HG02938 (cell line): ENCODE results near the gene SLC2A2.

Source experiments
- ATAC-seq: cut with Tn5 transposase; IDR thresholded peaks from one replicate; pipeline ENCODE4 v1.9.1; 2021; ENCODE audit warnings: mild to moderate bottlenecking, moderate library complexity; ENCODE audit not compliant: unreplicated experiment

The SLC2A2 gene

DNA sequence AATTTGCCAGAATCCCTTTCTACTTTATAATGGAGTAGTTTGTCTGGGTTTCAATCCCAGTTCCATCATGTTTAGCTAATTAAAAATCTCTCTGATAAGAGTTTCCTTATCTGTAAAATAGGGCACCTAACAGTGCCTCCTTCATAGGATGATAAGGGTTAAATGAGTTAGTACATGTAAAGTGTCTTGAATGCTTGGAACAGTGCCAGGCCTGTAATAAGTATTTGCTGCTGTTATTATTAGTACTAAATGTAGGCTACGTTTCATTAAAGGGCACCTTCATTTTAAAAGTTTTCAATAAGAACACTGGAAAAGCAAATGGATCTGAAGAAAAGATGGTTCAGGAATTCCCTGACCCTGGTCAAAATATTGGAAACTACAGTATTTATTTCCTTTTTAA is 11.8 kb upstream of the SLC2A2 start:
- ATAC-seq: no peak

- ATAC-seq: no peak
Observed at GRCh38 chr3:171028779-171029232, 2.3 kb upstream of the SLC2A2 start.

DNA sequence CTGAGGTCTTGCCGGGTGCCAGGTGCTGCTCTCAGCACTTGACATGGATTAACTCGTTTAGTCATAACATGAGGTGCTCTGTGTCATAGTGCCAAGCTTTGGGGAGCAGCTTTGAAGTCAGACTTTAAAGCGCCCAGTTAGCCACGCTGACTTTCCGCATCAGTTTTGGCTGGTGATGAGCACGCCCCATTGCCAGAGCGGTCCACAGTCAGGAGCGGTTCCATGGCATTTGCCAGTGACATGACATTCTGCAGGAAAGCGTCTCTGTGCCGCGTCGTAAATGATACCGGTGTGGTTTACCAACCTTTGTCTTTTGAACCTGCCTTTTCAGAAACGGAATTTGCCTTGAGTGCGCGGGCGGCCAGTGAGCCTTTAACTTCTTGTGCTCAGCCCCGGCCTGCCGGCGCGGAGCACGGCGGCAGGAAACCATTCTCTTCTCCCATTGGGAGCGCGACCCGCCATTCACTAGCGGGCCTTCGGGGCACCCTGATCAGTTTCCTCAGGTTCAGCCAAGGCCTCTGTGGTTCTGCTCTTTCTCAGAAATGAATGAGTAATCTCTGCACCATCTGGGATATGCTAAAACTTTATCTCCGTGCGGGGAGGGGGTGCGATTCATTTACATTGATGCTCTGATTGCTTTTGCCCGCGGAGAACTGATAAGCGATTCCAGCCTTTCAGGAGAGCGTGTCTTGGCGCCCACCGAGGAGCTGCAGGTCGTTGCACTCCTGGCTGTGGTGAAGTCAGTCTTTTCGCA is 1.7 kb upstream of the SLC2A2 start:
- ATAC-seq: peak; percentile 64

GRCh38 chr3:171023566-171023965 is 3.0 kb downstream of the SLC2A2 start:
- no peak for ATAC-seq

DNA sequence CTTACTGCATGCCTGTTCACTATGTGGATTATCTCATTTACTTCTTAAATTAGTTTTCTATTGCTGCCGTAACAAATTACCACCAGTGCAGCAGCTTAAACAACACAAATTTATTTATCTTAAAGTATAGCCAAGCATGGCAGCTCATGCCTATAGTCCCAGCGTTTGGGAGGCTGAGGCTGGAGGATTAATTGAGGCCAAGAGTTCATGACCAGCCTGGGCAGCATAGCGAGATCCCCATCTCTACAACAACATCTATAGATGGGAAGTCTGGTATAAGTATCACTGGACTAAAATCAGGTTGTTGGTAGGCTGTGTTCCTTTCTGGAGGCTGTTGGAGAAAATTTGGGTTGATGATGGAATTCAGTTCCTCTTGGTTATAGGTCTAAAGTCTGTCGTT is 5.1 kb downstream of the SLC2A2 start:
- no peak for ATAC-seq

DNA sequence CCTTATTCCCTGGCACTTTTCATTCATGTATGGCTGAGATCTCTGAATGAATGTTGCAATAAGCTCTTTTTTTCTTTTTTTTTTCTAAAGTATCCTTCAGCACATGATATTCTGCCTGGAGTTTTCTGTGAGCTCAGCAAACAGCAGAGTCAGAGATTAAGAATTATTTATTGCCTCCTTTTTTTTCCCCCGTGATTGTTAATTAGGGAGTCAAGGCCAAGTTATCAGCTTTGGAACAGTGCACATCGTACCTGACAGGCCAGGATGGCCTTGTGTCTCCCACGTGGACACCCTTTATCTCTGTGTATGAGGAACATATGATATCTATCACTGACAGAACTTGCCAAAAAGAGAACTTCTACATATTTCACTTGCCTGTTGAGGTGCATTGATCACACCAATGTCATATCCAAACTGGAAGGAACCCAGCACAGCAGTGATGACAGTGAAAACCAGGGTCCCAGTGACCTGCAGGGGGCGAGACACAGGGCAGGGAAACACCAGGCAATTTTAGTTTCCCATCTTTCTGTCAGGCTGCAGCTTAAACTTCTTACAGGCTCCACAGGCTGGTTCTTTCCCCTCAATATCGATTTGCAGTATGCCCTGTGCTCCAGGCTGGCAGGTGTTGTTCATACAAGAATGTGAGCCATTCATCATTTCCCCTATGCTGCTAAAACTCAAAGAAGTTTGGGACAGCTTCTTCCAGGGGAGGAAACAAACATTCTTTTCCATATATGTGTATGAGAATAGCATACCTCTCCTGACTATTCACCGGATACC is 8.2 kb downstream of the SLC2A2 start:
- no peak for ATAC-seq

DNA sequence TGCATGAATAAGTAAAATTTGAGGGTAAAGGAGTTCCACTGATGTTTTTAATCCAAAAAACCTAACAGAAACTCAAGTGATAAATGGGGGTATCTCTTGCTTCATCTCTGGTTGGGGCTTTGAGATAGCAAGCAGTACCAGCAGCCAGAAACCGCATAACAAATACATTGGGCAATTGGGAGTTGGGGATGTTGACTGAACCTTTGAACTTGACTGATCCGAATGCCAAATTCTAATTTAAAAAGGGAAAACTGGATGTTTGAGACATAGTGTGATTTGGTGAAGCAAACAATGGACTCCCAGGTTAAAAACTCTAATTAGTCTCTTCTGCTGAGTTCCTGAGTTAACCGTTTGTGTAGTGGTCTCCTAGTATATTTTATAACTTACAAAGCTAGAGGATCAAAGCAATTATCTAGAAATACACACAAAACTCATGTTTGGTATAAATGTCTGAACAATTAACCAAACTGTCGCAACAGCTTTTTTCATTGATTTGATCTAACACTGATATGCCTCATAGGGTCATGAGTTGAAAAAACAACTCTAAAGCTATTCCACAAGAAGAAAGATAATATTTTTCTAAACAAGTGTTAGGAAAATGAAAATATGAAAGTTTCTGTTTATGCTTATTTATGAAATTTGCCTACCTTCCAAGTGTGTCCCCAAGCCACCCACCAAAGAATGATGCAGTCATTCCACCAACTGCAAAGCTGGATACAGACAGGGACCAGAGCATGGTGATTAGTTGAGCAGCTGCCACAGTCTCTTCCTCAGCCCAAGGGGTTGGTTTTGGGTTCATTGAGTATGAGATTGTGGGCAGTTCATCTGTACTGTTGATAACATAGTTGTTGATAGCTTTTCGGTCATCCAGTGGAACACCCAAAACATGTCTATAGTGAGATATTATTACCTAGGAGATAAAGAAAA is 12.4 kb downstream of the SLC2A2 start:
- ATAC-seq: no peak

GRCh38 chr3:171011873-171012336 is 14.6 kb downstream of the SLC2A2 start:
- no peak for ATAC-seq

- no peak for ATAC-seq
Observed at GRCh38 chr3:171011109-171011872, 15.2 kb downstream of the SLC2A2 start.

- no peak for ATAC-seq
Observed at GRCh38 chr3:171007316-171007715, 19.2 kb downstream of the SLC2A2 start.

DNA sequence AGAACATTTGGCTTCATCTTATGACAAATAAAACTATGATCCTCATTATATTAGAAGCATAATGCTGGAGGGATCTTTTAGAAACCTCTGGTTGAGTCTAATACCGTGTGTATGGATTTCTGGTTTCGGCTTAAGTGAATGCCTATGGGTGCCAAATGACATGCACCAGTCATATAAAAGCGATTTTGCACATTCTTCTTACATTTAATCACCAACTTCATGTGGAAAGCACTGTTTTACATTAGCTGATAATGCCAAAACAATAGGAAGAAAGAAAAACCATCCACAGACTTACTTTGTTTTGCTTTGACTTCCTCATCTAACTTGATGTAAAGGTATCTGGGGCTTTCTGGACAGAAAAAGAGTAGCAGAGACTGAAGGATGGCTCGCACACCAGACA is 20.9 kb downstream of the SLC2A2 start:
- no peak for ATAC-seq

DNA sequence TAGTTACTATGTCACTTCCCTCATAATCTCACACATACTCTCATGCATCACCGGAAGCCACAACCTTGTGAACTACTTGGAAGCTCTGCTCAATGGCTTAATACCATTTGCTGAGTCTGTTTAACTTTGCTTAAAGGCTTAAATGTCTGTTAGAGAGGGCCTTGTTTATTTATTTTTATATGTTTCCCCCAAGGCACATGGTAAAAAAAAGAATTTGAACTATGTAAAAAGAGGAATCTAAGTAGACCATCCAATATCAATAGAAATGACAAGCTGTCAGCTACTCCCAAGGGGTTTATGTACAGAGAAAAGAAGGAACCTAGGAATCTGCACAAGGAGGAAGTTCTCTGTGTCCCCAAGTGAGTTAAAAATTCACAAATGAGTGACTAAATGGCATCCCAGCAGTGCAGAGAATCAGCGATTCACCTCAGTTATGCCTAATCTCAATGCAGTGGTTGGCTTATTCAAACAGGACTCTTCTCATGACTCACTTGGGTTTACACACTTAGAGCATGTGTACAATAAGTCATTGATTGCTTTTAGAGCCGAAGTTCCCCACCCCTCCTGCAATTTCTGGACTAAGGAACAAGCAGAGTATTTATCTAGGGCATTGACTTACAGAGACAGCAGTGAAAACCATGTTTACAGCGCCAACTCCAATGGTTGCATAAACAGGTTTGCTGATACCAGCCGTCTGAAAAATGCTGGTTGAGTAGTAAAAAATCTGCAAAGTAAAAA is 24.4 kb downstream of the SLC2A2 start:
- ATAC-seq: no peak

GRCh38 chr3:171001250-171001893 is 25.1 kb downstream of the SLC2A2 start:
- no peak for ATAC-seq

DNA sequence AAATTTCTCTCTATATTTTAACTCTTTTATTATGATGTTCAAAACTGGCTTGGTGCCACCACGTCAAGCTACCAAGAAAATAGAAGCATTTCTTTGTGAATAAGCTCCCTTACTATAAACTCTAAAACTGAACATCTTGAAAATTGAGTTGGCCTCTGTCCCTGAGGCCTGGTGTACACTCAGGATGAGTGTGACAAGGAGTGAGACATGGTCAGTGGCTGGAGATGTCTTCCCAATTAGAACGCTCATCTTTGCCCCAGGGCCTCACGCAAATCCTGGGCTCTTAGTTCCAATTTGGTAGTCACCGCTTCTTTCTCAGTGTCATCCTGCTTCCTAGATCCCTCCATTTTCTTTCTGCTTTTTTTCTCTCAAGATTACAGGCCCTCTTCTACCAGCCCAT is 26.2 kb downstream of the SLC2A2 start:
- no peak for ATAC-seq

- ATAC-seq: no peak
Observed at GRCh38 chr3:170999737-171000242, 26.7 kb downstream of the SLC2A2 start.

DNA sequence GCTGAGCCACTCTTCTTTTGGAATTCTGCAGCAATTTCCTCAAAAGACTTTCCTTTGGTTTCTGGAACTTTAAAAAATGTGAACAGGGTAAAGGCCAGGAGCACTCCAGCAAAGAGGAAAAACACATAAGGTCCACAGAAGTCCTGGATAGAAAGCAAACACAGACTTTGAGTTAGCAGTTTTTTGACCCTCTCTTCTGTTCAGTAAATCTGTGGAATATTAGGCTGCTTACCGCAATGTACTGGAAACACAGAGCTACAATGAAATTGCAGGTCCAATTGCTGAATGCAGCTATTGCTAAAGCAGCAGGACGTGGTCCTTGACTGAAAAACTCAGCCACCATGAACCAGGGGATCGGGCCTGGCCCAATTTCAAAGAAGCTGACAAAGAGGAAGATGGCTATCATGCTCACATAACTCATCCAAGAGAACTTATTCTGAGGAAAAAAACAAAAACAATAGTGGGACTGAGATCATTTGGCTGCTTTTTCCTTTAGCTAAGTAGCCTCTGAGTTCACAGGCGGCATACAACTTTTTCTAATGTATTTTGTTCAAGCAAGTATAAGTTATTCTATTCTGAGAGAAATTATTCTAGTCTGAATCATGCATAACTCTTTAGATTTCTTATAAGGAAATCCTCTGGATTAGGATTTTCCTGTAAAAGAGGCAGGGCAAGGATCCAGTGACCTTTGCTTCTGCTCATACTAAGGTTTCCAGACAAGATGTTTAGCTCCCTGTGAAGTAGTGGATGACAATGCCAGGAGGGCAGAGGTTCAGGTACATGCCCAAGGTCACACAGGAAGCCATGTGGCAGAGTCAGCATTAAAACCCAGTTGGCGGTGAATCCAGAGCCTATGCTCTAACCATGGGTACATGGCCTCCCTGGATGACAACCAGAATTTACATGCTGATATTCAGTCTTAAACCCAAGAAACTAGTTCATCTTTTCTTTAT is 28.3 kb downstream of the SLC2A2 start:
- no peak for ATAC-seq

DNA sequence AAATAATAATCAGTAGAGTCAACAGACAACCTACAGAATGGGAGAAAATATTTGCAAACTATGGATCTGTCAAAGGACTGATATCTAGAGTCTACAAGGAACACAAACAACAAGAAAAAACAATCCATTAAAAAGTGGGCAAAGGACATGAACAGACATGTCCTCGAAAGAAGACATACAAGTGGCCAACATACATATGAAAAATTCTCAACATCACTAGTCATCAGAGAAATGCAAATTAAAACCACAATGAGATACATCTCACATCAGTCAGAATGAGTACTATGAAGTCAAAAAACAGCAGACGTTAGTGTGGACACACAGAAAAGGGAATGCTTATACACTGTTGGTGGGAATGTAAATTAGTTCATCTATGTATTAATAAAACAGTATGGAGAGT is 33.7 kb downstream of the SLC2A2 start:
- no peak for ATAC-seq

GRCh38 chr3:170991664-170992063 is 34.9 kb downstream of the SLC2A2 start:
- no peak for ATAC-seq
